Rectal smooth muscle tissue (tissue), 1 donor: ENCODE measurements around the gene TYRP1.

Experiments used
- H3K27ac ChIP-seq: one replicate; pipeline ENCODE4 v1.7.0; 2013; ENCODE audit warnings: low read depth, low read length, inconsistent platforms
- H3K27me3 ChIP-seq: one replicate; pipeline ENCODE4 v1.7.0; 2013; ENCODE audit warnings: low read length; ENCODE audit not compliant: control insufficient read depth, insufficient read depth
- H3K36me3 ChIP-seq: one replicate; pipeline ENCODE4 v1.7.0; 2013; ENCODE audit warnings: low read length; ENCODE audit not compliant: control insufficient read depth, insufficient read depth
- H3K4me1 ChIP-seq: one replicate; pipeline ENCODE4 v1.7.0; 2013; ENCODE audit warnings: low read length; ENCODE audit not compliant: control insufficient read depth, insufficient read depth
- H3K4me3 ChIP-seq: one replicate; pipeline ENCODE4 v1.7.0; 2013; ENCODE audit warnings: low read length
- H3K9ac ChIP-seq: one replicate; pipeline ENCODE4 v1.7.0; 2013; ENCODE audit warnings: low read length

The TYRP1 gene

DNA sequence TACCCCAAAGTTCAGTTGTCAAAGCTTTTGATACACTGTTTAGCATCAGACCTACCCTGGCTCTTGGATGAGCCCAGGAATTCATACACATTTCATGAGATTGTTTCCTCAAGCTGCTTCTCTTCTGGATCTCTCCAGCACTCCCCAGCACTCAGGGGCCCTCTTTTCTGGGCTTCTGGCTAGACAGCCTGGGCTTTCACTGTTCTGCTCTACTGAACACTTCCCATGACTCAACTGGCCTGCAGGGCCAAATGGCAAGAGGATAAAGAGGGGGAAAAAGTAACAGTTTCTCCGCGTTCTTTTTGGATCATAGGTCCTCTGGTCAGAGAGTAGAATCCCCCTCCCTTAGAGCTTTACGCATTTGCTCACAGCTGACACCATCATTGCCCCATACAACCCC, 60.7 kb downstream of the TYRP1 start:
- Histone ChIP-seq H3K36me3 (no peaks in the 10 kb centered on the region), H3K27ac (no peak overlapping the region), H3K9ac (no peak overlapping the region), H3K4me1 (no peaks in the 10 kb centered on the region), H3K27me3 (no peaks in the 10 kb centered on the region), H3K4me3 (no peak overlapping the region)

GRCh38 chr9:12759761-12760160, 66.6 kb downstream of the TYRP1 start:
- Histone ChIP-seq H3K9ac (no peak overlapping the region), H3K36me3 (no peaks in the 10 kb centered on the region), H3K27me3 (no peaks in the 10 kb centered on the region), H3K4me1 (no peaks in the 10 kb centered on the region), H3K27ac (no peak overlapping the region), H3K4me3 (no peak overlapping the region)
